Right lobe of liver (tissue), 6 donors: Measurements from ENCODE around the gene CCDC88A. TPM values are rescaled to one million over a fixed set of nuclear protein-coding genes. Genes with fewer than 3 reads are reported as not detected.
"Not testable (repeated sequence)": the region's sequence is repeated elsewhere in the genome, so short reads cannot be mapped to it uniquely, and the experiment has no call there.

Experiments
- ATAC-seq, 4 donors: fragments of 200-7000 bp; cut with Tn5 transposase; one replicate each; pipeline ENCODE4 v1.9.1; 2020; ENCODE audit warnings: mild to moderate bottlenecking in 4 of 4, moderate library complexity in 4 of 4
- DNase-seq, 3 donors: peaks; one replicate each; pipeline ENCODE4 v3.0.0-alpha.2; 2020
- H3K27ac ChIP-seq, 3 donors: fragments of 200-600 bp; one replicate each; pipeline ENCODE4 v1.8.0; 2022
- H3K27me3 ChIP-seq, 2 donors: fragments of 200-600 bp; one replicate each; pipeline ENCODE4 v1.8.0; 2022
- H3K36me3 ChIP-seq, 4 donors: fragments of 200-600 bp; sonication (generic) in 1 of 4; one replicate each; pipeline versions ENCODE4 v1.5.1 to v1.8.0; 2017 to 2022; ENCODE audit warnings: control low read depth in 1 of 4
- H3K4me1 ChIP-seq, 4 donors: fragments of 200-600 bp; sonication (generic) in 1 of 4; one replicate each; pipeline versions ENCODE4 v1.5.1 to v1.8.0; 2017 to 2022; ENCODE audit warnings: control low read depth in 1 of 4
- H3K4me3 ChIP-seq, 3 donors: fragments of 200-600 bp; one replicate each; pipeline ENCODE4 v1.8.0; 2022
- H3K9me3 ChIP-seq, 4 donors: fragments of 200-600 bp; sonication (generic) in 1 of 4; one replicate each; pipeline versions ENCODE4 v1.5.1 to v1.8.0; 2017 to 2022; ENCODE audit warnings: control low read depth in 1 of 4
- POLR2A ChIP-seq: fragments of 450-650 bp; IDR thresholded peaks from one replicate; pipeline ENCODE4 v1.6.1; 2017; ENCODE audit warnings: antibody characterized with exemption, mild to moderate bottlenecking
- WGBS: methylation state at CpG from one replicate; pipeline ENCODE4 v1.1.6; 2018; ENCODE audit warnings: low coverage, low lambda C conversion rate; ENCODE audit not compliant: insufficient coverage; ENCODE audit errors: missing lambda C conversion rate; 5-methylcytosine and 5-hydroxymethylcytosine counted together
- intact Hi-C, 2 donors: fragments of 100-400 bp; cut with DNase I; formaldehyde crosslinking; loops; one replicate each; pipeline versions ENCODE4 v1.11.2 to v1.14.1; 2022
- total RNA-seq, 6 experiments: library from RNA; depleted of rRNA in 2 of 6; stranded (reverse); fragments of >200 nt in 2 of 6; fragmentation: NEBNext Ultra II Directional in 3 of 6; extraction: Animal tissue kit (Norgen Biotek cat#: 25700) in 3 of 6; gene quantifications; one replicate each; pipeline versions ENCODE4 v1.1.0 to v1.2.4, GENCODE V29; 2016 to 2023
- TF ChIP-seq, protein P1 (sequence below), 4 donors: fragments of 200-600 bp in 3 of 4; fragments of 450-650 bp in 1 of 4; IDR thresholded peaks; one replicate each; pipeline versions ENCODE4 v1.5.1 to v1.8.0; 2016 to 2022; ENCODE audit warnings: antibody characterized with exemption in 4 of 4, mild to moderate bottlenecking in 2 of 4
- donor health status: DM: no; HTN: yes; CAD: no.
- donor health status: DM: no; HTN: no; CAD: no.
- donor health status: DM: no; HTN: no; CAD: no.
- donor health status: DM: no; HTN: yes; CAD: no.
- donor health status: DM: no; HTN: yes; CAD: no.

The CCDC88A gene
- total RNA-seq, 6 experiments from 2014 or later: 11.5 to 26.1 (median 18.5) TPM

DNA sequence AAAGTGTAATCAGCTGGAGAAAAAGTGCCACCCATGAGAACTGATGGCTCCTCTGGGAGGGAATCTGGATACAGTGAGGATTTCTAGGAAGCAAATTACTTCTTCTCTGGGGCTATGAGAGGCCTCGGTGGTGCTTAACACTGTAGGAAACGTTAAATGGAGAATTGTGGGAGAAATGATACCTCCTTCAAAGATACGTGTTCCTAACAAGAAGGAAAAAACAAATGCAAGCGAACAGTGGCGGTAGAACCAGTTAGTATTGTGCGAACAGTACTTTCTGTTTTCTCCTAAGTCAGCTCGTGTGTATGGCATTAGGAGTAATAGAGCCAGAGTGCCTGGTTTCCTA, 150.0 kb downstream of the CCDC88A start:
- H3K4me1 ChIP-seq: peaks cover 0 to 11% (median 2%) of the 10 kb centered on the region in 4 donors
- TF ChIP-seq POLR2A: no peak
- TF ChIP-seq, protein P1, sequence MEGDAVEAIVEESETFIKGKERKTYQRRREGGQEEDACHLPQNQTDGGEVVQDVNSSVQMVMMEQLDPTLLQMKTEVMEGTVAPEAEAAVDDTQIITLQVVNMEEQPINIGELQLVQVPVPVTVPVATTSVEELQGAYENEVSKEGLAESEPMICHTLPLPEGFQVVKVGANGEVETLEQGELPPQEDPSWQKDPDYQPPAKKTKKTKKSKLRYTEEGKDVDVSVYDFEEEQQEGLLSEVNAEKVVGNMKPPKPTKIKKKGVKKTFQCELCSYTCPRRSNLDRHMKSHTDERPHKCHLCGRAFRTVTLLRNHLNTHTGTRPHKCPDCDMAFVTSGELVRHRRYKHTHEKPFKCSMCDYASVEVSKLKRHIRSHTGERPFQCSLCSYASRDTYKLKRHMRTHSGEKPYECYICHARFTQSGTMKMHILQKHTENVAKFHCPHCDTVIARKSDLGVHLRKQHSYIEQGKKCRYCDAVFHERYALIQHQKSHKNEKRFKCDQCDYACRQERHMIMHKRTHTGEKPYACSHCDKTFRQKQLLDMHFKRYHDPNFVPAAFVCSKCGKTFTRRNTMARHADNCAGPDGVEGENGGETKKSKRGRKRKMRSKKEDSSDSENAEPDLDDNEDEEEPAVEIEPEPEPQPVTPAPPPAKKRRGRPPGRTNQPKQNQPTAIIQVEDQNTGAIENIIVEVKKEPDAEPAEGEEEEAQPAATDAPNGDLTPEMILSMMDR (IDR thresholded peaks at IDR 0.05): no peak
- no peaks in the 10 kb centered on the region for H3K9me3 ChIP-seq
- no peak for DNase-seq
- peak in 2 of 4 donors; percentile 2 to 5 for ATAC-seq
- no peaks in the 10 kb centered on the region for H3K27me3 ChIP-seq
- peaks cover 0 to 21% (median 1%) of the 10 kb centered on the region in 4 donors for H3K36me3 ChIP-seq
- H3K27ac ChIP-seq: peak overlapping the region; percentile 71 to 85 (median 76)
- intact Hi-C loops: no loop called here
- WGBS: 44% methylated on average over 7 of the region's 7 CpGs
- peak overlapping the region; percentile 51 to 81 (median 80) for H3K4me3 ChIP-seq

DNA sequence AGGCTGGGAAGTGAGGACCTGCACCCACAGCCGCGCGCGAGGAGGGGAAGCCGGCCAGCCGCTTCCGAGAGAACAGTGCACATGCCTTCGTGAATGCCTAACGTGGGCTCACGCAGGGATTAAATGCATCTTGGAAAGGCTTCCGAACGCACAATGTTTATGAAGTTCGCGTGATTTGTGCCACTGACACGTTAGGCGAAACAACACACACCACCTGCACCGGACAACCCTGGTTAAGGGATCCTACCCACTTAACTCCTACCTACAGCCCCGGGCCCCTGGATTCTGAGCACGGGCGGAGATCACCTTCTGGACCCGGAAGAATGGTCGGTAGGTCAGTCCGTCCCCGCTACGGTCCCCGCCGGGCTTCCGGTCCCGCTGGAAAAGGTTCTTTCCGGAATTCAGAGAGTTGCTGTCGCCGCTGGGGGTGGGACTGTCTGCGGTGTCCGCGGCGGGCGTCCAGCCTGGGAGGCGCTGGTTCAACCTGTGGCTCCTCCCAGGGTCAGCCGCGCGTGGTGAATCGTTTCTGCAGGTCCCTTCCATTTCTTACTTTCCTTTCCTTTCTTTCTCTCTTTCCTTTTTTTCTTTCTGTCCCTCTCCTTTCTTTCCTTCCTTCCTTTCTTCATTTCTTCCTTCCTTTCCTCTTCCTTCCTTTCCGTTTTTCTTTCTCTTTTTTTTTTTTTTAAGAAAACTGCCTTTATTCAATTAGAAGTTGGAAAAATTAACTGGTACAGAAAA, 150.6 kb downstream of the CCDC88A start, which contains the start of gene MTIF2:
TSS of gene MTIF2 (minus strand) at position 325 of the 738 bp plus-strand sequence. CDS start 5,373 bp downstream, outside the sequence.
- peak; percentile 96 to 98 (median 97) for DNase-seq
- Histone ChIP-seq H3K4me3 (peak within 1 kb of the TSS; percentile 51 to 81 (median 80)), H3K4me1 (peaks cover 0 to 11% (median 2%) of the 10 kb centered on the region in 4 donors), H3K27ac (peak within 1 kb of the TSS; percentile 71 to 85 (median 76)), H3K36me3 (peaks cover 0 to 27% (median 3%) of the 10 kb centered on the region in 4 donors), H3K27me3 (no peaks in the 10 kb centered on the region), H3K9me3 (no peaks in the 10 kb centered on the region)
- TF ChIP-seq POLR2A: peak; percentile 79
- TF ChIP-seq, protein P1 (IDR thresholded peaks at IDR 0.05): peak; percentile 8 to 29 (median 14)
- ATAC-seq: peak; percentile 99 to 100 (median 100)
- intact Hi-C loops: no loop called here
- WGBS: 0% methylated on average over 15 of the region's 43 CpGs

DNA sequence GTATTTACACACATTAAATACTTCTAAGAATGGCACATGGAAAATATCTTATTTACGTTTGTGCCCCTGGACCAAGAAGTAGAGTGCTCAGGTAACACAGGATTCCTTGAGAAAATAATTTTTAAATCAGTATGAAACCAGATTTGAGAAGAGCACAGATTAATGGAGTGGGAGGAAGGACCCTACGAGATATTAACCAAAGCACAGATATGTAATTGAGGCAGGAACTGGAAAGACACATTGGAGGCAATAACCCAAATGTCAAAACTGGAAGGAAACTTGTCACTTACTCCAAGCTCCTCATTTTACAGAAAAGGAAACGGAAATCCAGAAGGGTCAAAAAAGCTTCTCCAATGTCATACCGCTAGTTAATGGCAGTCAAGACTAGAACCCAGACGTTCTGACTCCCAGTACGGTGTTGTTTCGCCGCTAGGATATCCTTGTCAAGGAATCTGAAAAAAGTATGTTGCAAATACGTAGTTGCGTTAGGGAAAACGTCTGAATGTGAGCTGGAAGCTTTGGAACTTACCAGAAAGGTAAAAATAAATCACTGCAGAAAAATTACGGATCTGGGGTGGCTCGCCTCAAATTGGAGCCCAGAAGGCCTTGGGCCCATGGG, 151.3 kb downstream of the CCDC88A start:
- ATAC-seq: peak in 1 of 4 donors; percentile 3

DNA sequence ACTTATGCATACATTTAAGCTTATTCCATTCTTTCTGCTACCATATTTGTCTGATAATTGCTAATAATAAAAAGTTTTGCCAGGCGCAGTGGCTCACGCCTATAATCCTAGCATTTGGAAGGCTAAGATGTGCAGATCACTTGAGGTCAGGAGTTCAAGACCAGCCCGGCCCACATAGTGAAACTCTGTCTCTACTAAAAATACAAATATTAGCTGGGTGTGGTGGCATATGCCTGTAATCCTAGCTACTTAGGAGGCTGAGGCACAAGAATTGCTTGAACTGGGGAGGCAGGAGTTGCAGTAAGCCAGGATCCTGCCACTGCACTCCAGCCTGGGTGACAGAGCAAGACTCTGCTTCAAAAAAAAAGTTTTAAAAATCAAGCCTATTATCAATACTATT, 160.1 kb downstream of the CCDC88A start:
- H3K9me3 ChIP-seq, H3K4me3 ChIP-seq, H3K27ac ChIP-seq, intact Hi-C loops, H3K4me1 ChIP-seq, H3K27me3 ChIP-seq, DNase-seq, ATAC-seq: not testable (repeated sequence)
- WGBS: 83% methylated on average over 2 of the region's 3 CpGs
- H3K36me3 ChIP-seq: peaks cover 3 to 81% (median 24%) of the 10 kb centered on the region in 4 donors

More for the DNA sequence above, 151.3 kb downstream of the CCDC88A start:
- WGBS: 6% methylated on average over 13 of the region's 13 CpGs
- Histone ChIP-seq H3K27ac (peak overlapping the region; percentile 71 to 85 (median 76)), H3K27me3 (no peaks in the 10 kb centered on the region), H3K36me3 (peaks cover 0 to 33% (median 5%) of the 10 kb centered on the region in 4 donors), H3K9me3 (no peaks in the 10 kb centered on the region), H3K4me1 (peaks cover 0 to 11% (median 2%) of the 10 kb centered on the region in 4 donors), H3K4me3 (peak overlapping the region; percentile 51 to 81 (median 80))
- TF ChIP-seq, protein P1 (IDR thresholded peaks at IDR 0.05): no peak
- TF ChIP-seq POLR2A: no peak
- no peak for DNase-seq
- intact Hi-C loops: no loop called here

DNA sequence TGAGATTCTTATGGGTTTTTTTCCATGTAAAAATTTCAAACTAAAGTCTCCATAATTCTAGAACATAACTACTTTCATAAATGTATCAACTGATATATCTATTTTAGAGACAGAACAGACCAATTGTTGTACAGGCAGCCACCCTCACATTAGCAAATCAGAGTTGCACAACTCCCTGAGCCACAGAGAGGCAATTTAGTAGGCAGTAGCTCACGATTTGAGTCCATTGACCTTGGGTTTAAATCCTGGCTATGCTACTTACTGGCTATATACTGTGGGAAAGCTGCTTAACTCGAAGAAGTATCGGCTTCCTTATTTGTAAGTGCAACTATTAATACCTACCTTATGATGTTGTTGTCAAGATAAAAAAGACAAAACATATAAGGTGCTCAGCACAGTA, 166.8 kb downstream of the CCDC88A start:
- no peak for DNase-seq
- Histone ChIP-seq H3K4me1 (no peaks in the 10 kb centered on the region), H3K36me3 (peaks cover 3 to 56% (median 15%) of the 10 kb centered on the region in 4 donors), H3K27me3 (no peaks in the 10 kb centered on the region), H3K9me3 (no peaks in the 10 kb centered on the region), H3K4me3 (no peak overlapping the region), H3K27ac (no peak overlapping the region)
- WGBS: 60% methylated on average over 3 of the region's 3 CpGs
- peak in 2 of 4 donors; percentile 65 to 71 for ATAC-seq
- intact Hi-C loops: no loop called here
- TF ChIP-seq, protein P1 (IDR thresholded peaks at IDR 0.05): no peak
- no peak for TF ChIP-seq POLR2A
